HepG2 (cell line): Measurements from ENCODE around the gene HYOU1. TPM values are rescaled to one million over a fixed set of nuclear protein-coding genes. Genes with fewer than 3 reads are reported as not detected.
A peak's percentile ranks its signal among the peaks of the same experiment; 100 is the strongest.

Source experiments
- ARID2 ChIP-seq: sonication (generic); formaldehyde crosslinking; IDR thresholded peaks from 2 replicates; pipeline ENCODE4 v1.8.1; 2022; ENCODE audit warnings: mild to moderate bottlenecking, missing genetic modification reagents, borderline replicate concordance
- EEA1 ChIP-seq: sonication (generic); formaldehyde crosslinking; IDR thresholded peaks from 2 replicates; pipeline ENCODE4 v1.5.1; 2020; ENCODE audit warnings: mild to moderate bottlenecking, missing genetic modification reagents, borderline replicate concordance
- FOXA3 ChIP-seq: IDR thresholded peaks from 2 replicates; pipeline ENCODE4 v1.6.1; 2016; ENCODE audit warnings: missing genetic modification reagents, missing compliant biosample characterization
- IRF2 ChIP-seq: IDR thresholded peaks from 2 replicates; pipeline ENCODE4 v1.6.1; 2018; ENCODE audit warnings: missing genetic modification reagents, missing compliant biosample characterization
- JDP2 ChIP-seq: sonication (generic); formaldehyde crosslinking; IDR thresholded peaks from 2 replicates; pipeline ENCODE4 v1.8.1; 2022; ENCODE audit warnings: missing genetic modification reagents, borderline replicate concordance
- KMT2B ChIP-seq: IDR thresholded peaks from 2 replicates; pipeline ENCODE4 v1.6.1; 2016; ENCODE audit warnings: missing genetic modification reagents, missing compliant biosample characterization
- MEIS2 ChIP-seq: sonication (generic); formaldehyde crosslinking; IDR thresholded peaks from 2 replicates; pipeline ENCODE4 v1.9.0; 2021; ENCODE audit warnings: mild to moderate bottlenecking, missing genetic modification reagents
- NBN ChIP-seq: fragments of 450-650 bp; conservative IDR thresholded peaks from 2 replicates; pipeline ENCODE4 v1.6.1; 2017
- NFIC ChIP-seq: IDR thresholded peaks from 2 replicates; pipeline ENCODE4 v1.6.1; 2012; ENCODE audit warnings: mild to moderate bottlenecking, low read length, inconsistent platforms
- NR2F1 ChIP-seq, 2 experiments: fragments of 450-650 bp in 1 of 2; formaldehyde crosslinking in 1 of 2; IDR thresholded peaks; 2 replicates each; pipeline versions ENCODE4 v1.5.0 to v1.6.1; 2016 to 2020; ENCODE audit warnings: mild to moderate bottlenecking in 1 of 2, missing compliant biosample characterization in 1 of 2, missing genetic modification reagents in 1 of 2, moderate library complexity in 1 of 2
- RFX5 ChIP-seq: IDR thresholded peaks from 2 replicates; pipeline ENCODE4 v1.6.1; 2011; ENCODE audit warnings: low read depth, low read length, improper control_type of control experiment
- TBX3 ChIP-seq: fragments of 450-650 bp; IDR thresholded peaks from 2 replicates; pipeline ENCODE4 v1.6.1; 2017; ENCODE audit warnings: antibody characterized with exemption, mild to moderate bottlenecking, inconsistent platforms, borderline replicate concordance
- ZNF432 ChIP-seq: sonication (generic); formaldehyde crosslinking; IDR thresholded peaks from 2 replicates; pipeline ENCODE4 v1.5.0; 2020; ENCODE audit warnings: missing genetic modification reagents, mild to moderate bottlenecking, borderline replicate concordance
- ZNF549 ChIP-seq: sonication (generic); formaldehyde crosslinking; IDR thresholded peaks from 2 replicates; pipeline ENCODE4 v1.5.0; 2020; ENCODE audit warnings: missing genetic modification reagents
- polyA plus RNA-seq, 8 experiments: library from polyadenylated mRNA; depleted of rRNA in 3 of 8; stranded (reverse) in 7 of 8; unstranded in 1 of 8; fragments of >200 nt; fragmentation: Illumina TruSeq in 4 of 8; extraction: Trizol in 4 of 8; gene quantifications; 2 replicates each; pipeline versions ENCODE4 v1.2.1 to v1.2.3, GENCODE V29; 2011 to 2016; ENCODE audit warnings: low read depth in 4 of 8, missing spikeins in 1 of 8, mixed read lengths in 1 of 8; ENCODE audit not compliant: insufficient read depth in 1 of 8
- total RNA-seq, 5 experiments: library from RNA; depleted of rRNA; stranded (reverse); fragments of >200 nt; fragmentation: Illumina TruSeq; extraction: Trizol; gene quantifications; 2 replicates each; pipeline ENCODE4 v1.2.3, GENCODE V29; 2016; ENCODE audit warnings: low read depth in 1 of 5
- TF ChIP-seq, protein P1 (sequence below): sonication (generic); formaldehyde crosslinking; IDR thresholded peaks from 2 replicates; pipeline ENCODE4 v1.4.0; 2020; ENCODE audit warnings: missing genetic modification reagents; ENCODE audit errors: not compliant biosample characterization
- TF ChIP-seq, protein P2 (sequence below): sonication (generic); formaldehyde crosslinking; IDR thresholded peaks from 2 replicates; pipeline ENCODE4 v1.8.0; 2022; ENCODE audit warnings: mild to moderate bottlenecking, missing genetic modification reagents, moderate library complexity
- TF ChIP-seq, protein P3 (sequence below): sonication (generic); formaldehyde crosslinking; IDR thresholded peaks from 2 replicates; pipeline ENCODE4 v1.5.0; 2020; ENCODE audit warnings: mild to moderate bottlenecking, missing genetic modification reagents
- TF ChIP-seq, protein P4 (sequence below): sonication (generic); formaldehyde crosslinking; IDR thresholded peaks from 2 replicates; pipeline ENCODE4 v1.5.0; 2020; ENCODE audit warnings: missing genetic modification reagents, mild to moderate bottlenecking, borderline replicate concordance
- TF ChIP-seq, protein P5 (sequence below): sonication (generic); formaldehyde crosslinking; IDR thresholded peaks from 2 replicates; pipeline ENCODE4 v1.4.0; 2020; ENCODE audit warnings: mild to moderate bottlenecking, missing genetic modification reagents
- TF ChIP-seq, protein P6 (sequence below): fragments of 450-650 bp; IDR thresholded peaks from 2 replicates; pipeline ENCODE4 v1.6.1; 2017; ENCODE audit warnings: mild to moderate bottlenecking
- TF ChIP-seq, protein P7 (sequence below): sonication (generic); formaldehyde crosslinking; IDR thresholded peaks from 2 replicates; pipeline ENCODE4 v1.8.1; 2023; ENCODE audit warnings: mild to moderate bottlenecking, moderate library complexity, missing genetic modification reagents

Gene HYOU1
- total and polyA plus RNA-seq, 2 of the 13 experiments (the other 11 are each of a cell fraction or from before 2014, with no cell fraction given): 127 to 155 TPM

DNA sequence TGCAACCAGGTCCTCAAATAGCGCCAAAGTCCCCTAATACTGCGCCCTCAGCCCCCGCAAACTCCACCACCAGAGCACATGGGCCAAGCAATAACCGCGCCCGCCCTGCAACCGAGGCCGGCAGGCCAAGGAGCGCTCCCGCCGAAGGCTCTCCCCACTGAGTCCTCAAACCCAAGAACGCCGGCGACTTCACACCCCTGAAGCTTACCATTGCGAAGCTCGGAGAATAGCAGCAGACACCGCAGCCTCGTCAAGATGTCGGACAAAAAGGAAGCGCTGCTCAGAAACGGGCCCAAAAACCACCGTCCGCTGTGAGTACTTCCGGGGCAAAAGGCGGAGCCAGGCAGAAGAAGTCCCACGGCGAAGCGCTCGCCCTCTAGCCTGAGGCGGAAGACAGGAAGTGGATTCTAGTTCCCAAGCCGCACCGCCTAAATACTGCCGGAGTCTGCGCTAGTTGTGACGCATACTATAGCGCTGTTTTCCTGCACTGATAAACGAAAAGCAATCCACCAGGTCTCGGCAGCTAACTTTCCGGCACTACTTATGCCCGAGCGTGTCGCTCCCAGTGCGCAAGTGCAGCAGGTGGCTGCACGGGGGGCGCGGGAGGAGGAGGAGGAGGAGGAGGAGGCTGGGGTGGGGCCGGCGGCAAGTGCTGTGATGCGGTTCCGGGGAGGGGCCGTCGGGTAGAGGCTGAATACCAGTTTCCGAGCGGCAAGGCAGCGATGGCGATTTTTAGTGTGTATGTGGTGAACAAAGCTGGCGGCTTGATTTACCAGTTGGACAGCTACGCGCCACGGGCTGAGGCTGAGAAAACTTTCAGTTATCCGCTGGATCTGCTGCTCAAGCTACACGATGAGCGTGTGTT is 38.7 kb downstream of the HYOU1 start, which contains the start of the genes RPS25 and TRAPPC4 (continued):
- no peak for TF ChIP-seq ZNF432 (CRISPR knock-in tag)
- peak; percentile 62; the same call in 1 of the 2 replicates for TF ChIP-seq MEIS2 (CRISPR knock-in tag)
- TF ChIP-seq, protein P1, sequence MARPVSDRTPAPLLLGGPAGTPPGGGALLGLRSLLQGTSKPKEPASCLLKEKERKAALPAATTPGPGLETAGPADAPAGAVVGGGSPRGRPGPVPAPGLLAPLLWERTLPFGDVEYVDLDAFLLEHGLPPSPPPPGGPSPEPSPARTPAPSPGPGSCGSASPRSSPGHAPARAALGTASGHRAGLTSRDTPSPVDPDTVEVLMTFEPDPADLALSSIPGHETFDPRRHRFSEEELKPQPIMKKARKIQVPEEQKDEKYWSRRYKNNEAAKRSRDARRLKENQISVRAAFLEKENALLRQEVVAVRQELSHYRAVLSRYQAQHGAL (CRISPR knock-in tag): no peak
- TF ChIP-seq, protein P2, sequence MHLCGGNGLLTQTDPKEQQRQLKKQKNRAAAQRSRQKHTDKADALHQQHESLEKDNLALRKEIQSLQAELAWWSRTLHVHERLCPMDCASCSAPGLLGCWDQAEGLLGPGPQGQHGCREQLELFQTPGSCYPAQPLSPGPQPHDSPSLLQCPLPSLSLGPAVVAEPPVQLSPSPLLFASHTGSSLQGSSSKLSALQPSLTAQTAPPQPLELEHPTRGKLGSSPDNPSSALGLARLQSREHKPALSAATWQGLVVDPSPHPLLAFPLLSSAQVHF (CRISPR knock-in tag): peak; percentile 69; the same call in 1 of the 2 replicates
- TF ChIP-seq, protein P3, sequence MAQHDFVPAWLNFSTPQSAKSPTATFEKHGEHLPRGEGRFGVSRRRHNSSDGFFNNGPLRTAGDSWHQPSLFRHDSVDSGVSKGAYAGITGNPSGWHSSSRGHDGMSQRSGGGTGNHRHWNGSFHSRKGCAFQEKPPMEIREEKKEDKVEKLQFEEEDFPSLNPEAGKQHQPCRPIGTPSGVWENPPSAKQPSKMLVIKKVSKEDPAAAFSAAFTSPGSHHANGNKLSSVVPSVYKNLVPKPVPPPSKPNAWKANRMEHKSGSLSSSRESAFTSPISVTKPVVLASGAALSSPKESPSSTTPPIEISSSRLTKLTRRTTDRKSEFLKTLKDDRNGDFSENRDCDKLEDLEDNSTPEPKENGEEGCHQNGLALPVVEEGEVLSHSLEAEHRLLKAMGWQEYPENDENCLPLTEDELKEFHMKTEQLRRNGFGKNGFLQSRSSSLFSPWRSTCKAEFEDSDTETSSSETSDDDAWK (CRISPR knock-in tag): no peak
- no peak for TF ChIP-seq JDP2 (CRISPR knock-in tag)
- TF ChIP-seq ARID2 (CRISPR knock-in tag): peak; percentile 58; the same call in 1 of the 2 replicates
- peak; percentile 86; the same call in 1 of the 2 replicates for TF ChIP-seq KMT2B (CRISPR knock-in tag)
- no peak; a peak in 1 of 4 replicates for TF ChIP-seq NR2F1 (CRISPR knock-in tag; IDR thresholded peaks at IDR 0.05)
- TF ChIP-seq, protein P4, sequence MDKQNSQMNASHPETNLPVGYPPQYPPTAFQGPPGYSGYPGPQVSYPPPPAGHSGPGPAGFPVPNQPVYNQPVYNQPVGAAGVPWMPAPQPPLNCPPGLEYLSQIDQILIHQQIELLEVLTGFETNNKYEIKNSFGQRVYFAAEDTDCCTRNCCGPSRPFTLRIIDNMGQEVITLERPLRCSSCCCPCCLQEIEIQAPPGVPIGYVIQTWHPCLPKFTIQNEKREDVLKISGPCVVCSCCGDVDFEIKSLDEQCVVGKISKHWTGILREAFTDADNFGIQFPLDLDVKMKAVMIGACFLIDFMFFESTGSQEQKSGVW (CRISPR knock-in tag): no peak
- TF ChIP-seq, protein P5, sequence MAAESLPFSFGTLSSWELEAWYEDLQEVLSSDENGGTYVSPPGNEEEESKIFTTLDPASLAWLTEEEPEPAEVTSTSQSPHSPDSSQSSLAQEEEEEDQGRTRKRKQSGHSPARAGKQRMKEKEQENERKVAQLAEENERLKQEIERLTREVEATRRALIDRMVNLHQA (CRISPR knock-in tag): no peak
- no peak for TF ChIP-seq EEA1 (CRISPR knock-in tag)
- TF ChIP-seq ZNF549 (CRISPR knock-in tag): no peak
- TF ChIP-seq NBN: no peak
- TF ChIP-seq, protein P6, sequence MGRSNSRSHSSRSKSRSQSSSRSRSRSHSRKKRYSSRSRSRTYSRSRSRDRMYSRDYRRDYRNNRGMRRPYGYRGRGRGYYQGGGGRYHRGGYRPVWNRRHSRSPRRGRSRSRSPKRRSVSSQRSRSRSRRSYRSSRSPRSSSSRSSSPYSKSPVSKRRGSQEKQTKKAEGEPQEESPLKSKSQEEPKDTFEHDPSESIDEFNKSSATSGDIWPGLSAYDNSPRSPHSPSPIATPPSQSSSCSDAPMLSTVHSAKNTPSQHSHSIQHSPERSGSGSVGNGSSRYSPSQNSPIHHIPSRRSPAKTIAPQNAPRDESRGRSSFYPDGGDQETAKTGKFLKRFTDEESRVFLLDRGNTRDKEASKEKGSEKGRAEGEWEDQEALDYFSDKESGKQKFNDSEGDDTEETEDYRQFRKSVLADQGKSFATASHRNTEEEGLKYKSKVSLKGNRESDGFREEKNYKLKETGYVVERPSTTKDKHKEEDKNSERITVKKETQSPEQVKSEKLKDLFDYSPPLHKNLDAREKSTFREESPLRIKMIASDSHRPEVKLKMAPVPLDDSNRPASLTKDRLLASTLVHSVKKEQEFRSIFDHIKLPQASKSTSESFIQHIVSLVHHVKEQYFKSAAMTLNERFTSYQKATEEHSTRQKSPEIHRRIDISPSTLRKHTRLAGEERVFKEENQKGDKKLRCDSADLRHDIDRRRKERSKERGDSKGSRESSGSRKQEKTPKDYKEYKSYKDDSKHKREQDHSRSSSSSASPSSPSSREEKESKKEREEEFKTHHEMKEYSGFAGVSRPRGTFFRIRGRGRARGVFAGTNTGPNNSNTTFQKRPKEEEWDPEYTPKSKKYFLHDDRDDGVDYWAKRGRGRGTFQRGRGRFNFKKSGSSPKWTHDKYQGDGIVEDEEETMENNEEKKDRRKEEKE: no peak
- TF ChIP-seq IRF2: no peak; the same call in 1 of the 2 replicates
- TF ChIP-seq RFX5: no peak
- no peak for TF ChIP-seq TBX3
- TF ChIP-seq, protein P7, sequence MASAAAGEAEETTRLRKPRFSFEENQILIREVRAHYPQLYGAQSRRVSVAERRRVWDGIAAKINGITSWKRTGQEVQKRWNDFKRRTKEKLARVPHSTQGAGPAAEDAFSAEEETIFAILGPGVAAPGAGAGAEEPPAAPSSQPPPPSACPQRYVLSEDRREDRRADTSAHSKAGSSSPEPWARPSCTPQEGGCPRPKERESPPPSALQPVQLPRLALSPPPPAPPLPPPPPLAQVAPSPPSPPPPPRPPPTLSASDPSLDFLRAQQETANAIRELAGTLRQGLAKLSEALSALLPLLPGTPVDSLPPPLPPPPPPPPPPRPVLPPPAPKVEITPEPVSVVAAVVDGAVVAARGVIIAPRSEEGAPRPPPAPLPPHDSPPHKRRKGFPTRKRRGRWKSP (CRISPR knock-in tag): peak; percentile 92; the same call in 1 of the 2 replicates
- TF ChIP-seq NFIC: no peak
- TF ChIP-seq FOXA3 (CRISPR knock-in tag): peak; percentile 16; the same call in 1 of the 2 replicates
